Kidney (tissue), 22 donors: ENCODE results near the gene GRIK1. TPM values are rescaled to one million over a fixed set of nuclear protein-coding genes. Genes with fewer than 3 reads are reported as not detected.

Experiments used
- DNase-seq, 5 donors: peaks; one replicate each; pipeline ENCODE4 v3.0.0-alpha.2; 2013 to 2020
- FAIRE-seq: peaks from 2 replicates; lab custom pipeline; 2012; peaks lifted over from hg19 to GRCh38; lab: Jason Lieb, UNC
- H3K27ac ChIP-seq, 2 donors: one replicate each; pipeline ENCODE4 v1.7.0; 2013; ENCODE audit warnings: low read depth in 2 of 2, low read length in 2 of 2, inconsistent platforms in 1 of 2
- H3K27me3 ChIP-seq: one replicate; pipeline ENCODE4 v1.7.1; 2013; ENCODE audit warnings: low read length, inconsistent platforms; ENCODE audit not compliant: control insufficient read depth, insufficient read depth
- H3K36me3 ChIP-seq, 3 donors: one replicate each; pipeline versions ENCODE4 v1.7.0 to v1.7.1; 2013; ENCODE audit warnings: low read length in 3 of 3, control low read depth in 1 of 3, inconsistent platforms in 1 of 3; ENCODE audit not compliant: insufficient read depth in 3 of 3, control insufficient read depth in 2 of 3
- H3K4me1 ChIP-seq, 3 donors: one replicate each; pipeline versions ENCODE4 v1.7.0 to v1.7.1; 2013; ENCODE audit warnings: low read length in 3 of 3, inconsistent platforms in 1 of 3, low read depth in 1 of 3; ENCODE audit not compliant: control insufficient read depth in 2 of 3, insufficient read depth in 2 of 3
- H3K4me3 ChIP-seq, 3 donors: one replicate each; pipeline versions ENCODE4 v1.7.0 to v1.8.1; 2013; ENCODE audit warnings: low read length in 3 of 3, control low read depth in 1 of 3, inconsistent platforms in 1 of 3
- H3K9ac ChIP-seq, 3 donors: one replicate each; pipeline versions ENCODE4 v1.7.0 to v1.7.1; 2013; ENCODE audit warnings: low read length in 3 of 3, control low read depth in 1 of 3, inconsistent platforms in 1 of 3
- H3K9me3 ChIP-seq, 3 donors: one replicate each; pipeline versions ENCODE4 v1.7.0 to v1.7.1; 2013; ENCODE audit warnings: low read length in 3 of 3, control low read depth in 1 of 3, inconsistent platforms in 1 of 3; ENCODE audit not compliant: control insufficient read depth in 2 of 3, insufficient read depth in 1 of 3
- CTCF ChIP-seq: IDR thresholded peaks from 3 replicates; pipeline ENCODE4 v1.5.1; 2012; ENCODE audit warnings: mild to moderate bottlenecking, moderate library complexity, borderline replicate concordance; ENCODE audit not compliant: insufficient read depth; ENCODE audit errors: extremely low read depth
- intact Hi-C: fragments of 100-400 bp; cut with DNase I; formaldehyde crosslinking; loops from one replicate; pipeline ENCODE4 v1.11.1; 2022
- long read RNA-seq, 10 donors: library from polyadenylated mRNA in 1 of 10; unstranded in 1 of 10; transcript quantifications; one replicate each; pipeline ENCODE4 v2.0.0 and lab custom pipeline, GENCODE V29; 2021 to 2026
- polyA plus RNA-seq: library from polyadenylated mRNA; stranded (reverse); fragments of 350-450 nt; fragmentation: Illumina TruSeq; extraction: RNeasy Lipid Tissue Mini Kit (QIAGEN cat#74804); gene quantifications from one replicate; pipeline ENCODE4 v1.2.3, GENCODE V29; 2014; ENCODE audit warnings: low read depth, low replicate concordance; ENCODE audit not compliant: insufficient read depth
- total RNA-seq: library from RNA; stranded (reverse); fragmentation: NEBNext Ultra II Directional; extraction: Animal tissue kit (Norgen Biotek cat#: 25700); gene quantifications from one replicate; pipeline ENCODE4 v1.2.1, GENCODE V29; 2021
- donor health status: control.
- donor health status: control.
- donor health status: control.
- donor health status: control.
- donor health status: control.
- donor health status: DM: yes; HTN: yes; CAD: no.
- donor health status: Normal renal cell carcinoma (clear cell type).

The GRIK1 gene
- not detected for total RNA-seq
- not detected for polyA plus RNA-seq
- long read RNA-seq, donor 1, result 0 reads
- long read RNA-seq, donor 2, result 0 reads
- long read RNA-seq, donor 3, result 0 reads
- long read RNA-seq, donor 4, result 0 reads
- long read RNA-seq, donor 5, result 0 reads
- long read RNA-seq, donor 6, result 0 reads
- long read RNA-seq, donor 7, partial matches to known transcripts, result 0 of 1 reads
- long read RNA-seq, donor 7, other reads (novel, unspliced or antisense), result 1 of 1 reads
- long read RNA-seq, donor 8, result 0 reads
- long read RNA-seq, donor 9, result 0 reads
- long read RNA-seq, donor 10, result 0 reads

- Histone ChIP-seq H3K27me3 (peaks cover 8% of the 10 kb centered on the region), H3K4me1 (no peaks in the 10 kb centered on the region), H3K9me3 (no peaks in the 10 kb centered on the region), H3K27ac (no peak within 1 kb of the TSS), H3K4me3 (peak within 1 kb of the TSS in 2 of 3 donors; percentile 36 to 61), H3K9ac (peak within 1 kb of the TSS in 1 of 3 donors; percentile 20), H3K36me3 (no peaks in the 10 kb centered on the region)
- peak; percentile 28 to 57 (median 48) for DNase-seq
- no peak for FAIRE-seq
- TF ChIP-seq CTCF, result no peak
- intact Hi-C loops, result no loop called here
Observed at GRCh38 chr21:29939924-29940275, at the start of gene GRIK1. GRIK1 (minus strand) TSS chr21:29939996.

DNA sequence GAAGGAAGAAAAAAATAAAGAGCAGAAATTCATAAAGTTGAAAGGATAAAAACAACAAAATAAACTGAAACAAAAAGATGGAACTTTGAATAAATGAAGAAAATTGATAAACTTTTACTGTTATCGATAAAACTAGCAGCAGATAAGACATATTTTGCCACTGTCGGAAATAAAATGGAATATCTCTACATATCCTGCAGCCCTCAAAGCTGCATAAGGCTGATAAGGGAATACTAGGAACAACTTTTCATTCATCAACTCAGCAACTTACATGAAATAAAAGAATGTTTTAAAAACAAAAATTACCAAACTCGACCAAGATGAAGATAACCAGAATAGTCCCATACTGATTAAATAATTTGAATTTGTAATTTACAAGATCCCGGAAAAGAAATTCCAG is 48.0 kb upstream of the GRIK1 start:
- Histone ChIP-seq H3K4me3 (no peak overlapping the region), H3K27me3 (no peaks in the 10 kb centered on the region), H3K27ac (no peak overlapping the region), H3K9me3 (peaks cover 0 to 4% (median 0%) of the 10 kb centered on the region in 3 donors), H3K36me3 (no peaks in the 10 kb centered on the region), H3K9ac (no peak overlapping the region), H3K4me1 (no peaks in the 10 kb centered on the region)
- FAIRE-seq (no peak), DNase-seq (no peak)
- intact Hi-C loops, result no loop called here
- TF ChIP-seq CTCF, result no peak

GRCh38 chr21:29985866-29986265 is 46.1 kb upstream of the GRIK1 start:
- Histone ChIP-seq H3K4me3 (no peak overlapping the region), H3K9me3 (peaks cover 0 to 4% (median 0%) of the 10 kb centered on the region in 3 donors), H3K27me3 (no peaks in the 10 kb centered on the region), H3K4me1 (no peaks in the 10 kb centered on the region), H3K36me3 (no peaks in the 10 kb centered on the region), H3K27ac (no peak overlapping the region), H3K9ac (no peak overlapping the region)
- intact Hi-C loops, result no loop called here
- DNase-seq (peak in 1 of 5 donors; percentile 39), FAIRE-seq (no peak)
- TF ChIP-seq CTCF, result no peak
